Transverse colon (tissue), 4 donors: ENCODE data around the gene SMDT1.

Experiments used
- EP300 ChIP-seq: sonication (generic); formaldehyde crosslinking; IDR thresholded peaks from one replicate; pipeline ENCODE4 v1.6.1; 2017; ENCODE audit warnings: antibody characterized with exemption, low read depth
- POLR2A ChIP-seq: fragments of 450-650 bp; IDR thresholded peaks from one replicate; pipeline ENCODE4 v1.6.1; 2016; ENCODE audit warnings: antibody characterized with exemption, mild to moderate bottlenecking, moderate library complexity
- POLR2AphosphoS5 ChIP-seq, 3 donors: sonication (generic); formaldehyde crosslinking; IDR thresholded peaks; one replicate each; pipeline ENCODE4 v1.6.1; 2016; ENCODE audit warnings: antibody characterized with exemption in 3 of 3
- TF ChIP-seq, protein P1 (sequence below), 5 experiments: fragments of 200-600 bp in 3 of 5; fragments of 450-650 bp in 2 of 5; sonication (generic) in 3 of 5; IDR thresholded peaks; 1 replicate in 2 of 5; 2 replicates in 3 of 5; pipeline ENCODE4 v1.5.1; 2016 to 2017; ENCODE audit warnings: antibody characterized with exemption in 5 of 5, inconsistent platforms in 3 of 5, mild to moderate bottlenecking in 2 of 5, moderate library complexity in 1 of 5

DNA sequence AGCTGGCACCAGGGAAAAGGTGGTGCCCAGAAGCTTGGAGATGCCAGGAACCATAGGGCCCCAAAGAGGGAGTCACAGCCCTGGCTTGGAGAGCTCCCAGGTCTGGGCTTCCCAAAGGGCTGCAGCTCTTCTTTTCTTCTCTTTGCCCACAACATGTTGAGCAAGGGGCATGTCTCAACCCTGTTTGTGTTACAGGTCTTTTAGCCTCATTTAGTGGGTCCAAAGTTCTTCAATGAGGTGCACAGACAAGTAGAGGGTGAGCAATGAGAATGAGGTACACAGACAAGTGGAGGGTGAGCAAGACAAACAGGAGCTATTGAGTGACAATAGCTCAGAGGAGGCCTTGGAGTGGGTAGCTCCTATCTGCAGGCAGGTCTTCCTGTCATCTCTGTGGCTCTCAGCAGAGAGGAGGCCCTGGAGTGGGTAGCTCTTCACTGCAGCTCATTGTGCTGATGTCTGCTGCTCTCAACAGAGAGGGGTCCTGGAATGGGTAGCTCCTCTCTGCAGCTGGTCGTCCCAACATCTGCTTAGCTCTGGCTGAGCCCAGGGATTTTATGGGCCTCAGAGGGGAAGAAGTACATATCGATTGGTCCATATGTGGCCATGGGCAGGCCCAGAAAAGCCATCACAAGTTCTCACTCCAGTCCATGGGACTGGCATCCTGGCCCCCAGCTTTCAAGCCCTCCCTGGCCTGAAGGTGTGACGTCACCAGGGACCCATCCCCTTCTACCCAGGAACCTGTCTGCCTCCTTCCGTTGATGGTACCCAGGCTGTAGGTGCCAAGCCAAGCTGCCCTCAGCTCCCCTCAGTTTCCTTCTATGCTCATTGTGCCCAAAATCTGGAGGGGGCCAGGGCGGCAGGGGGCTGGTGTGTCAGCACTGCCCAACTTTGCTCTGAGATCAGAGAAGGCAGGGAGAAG is 46.0 kb upstream of the SMDT1 start:
- TF ChIP-seq POLR2A (no peak), EP300 (no peak), POLR2AphosphoS5 (IDR thresholded peaks at IDR 0.05) (no peak)
- TF ChIP-seq, protein P1, sequence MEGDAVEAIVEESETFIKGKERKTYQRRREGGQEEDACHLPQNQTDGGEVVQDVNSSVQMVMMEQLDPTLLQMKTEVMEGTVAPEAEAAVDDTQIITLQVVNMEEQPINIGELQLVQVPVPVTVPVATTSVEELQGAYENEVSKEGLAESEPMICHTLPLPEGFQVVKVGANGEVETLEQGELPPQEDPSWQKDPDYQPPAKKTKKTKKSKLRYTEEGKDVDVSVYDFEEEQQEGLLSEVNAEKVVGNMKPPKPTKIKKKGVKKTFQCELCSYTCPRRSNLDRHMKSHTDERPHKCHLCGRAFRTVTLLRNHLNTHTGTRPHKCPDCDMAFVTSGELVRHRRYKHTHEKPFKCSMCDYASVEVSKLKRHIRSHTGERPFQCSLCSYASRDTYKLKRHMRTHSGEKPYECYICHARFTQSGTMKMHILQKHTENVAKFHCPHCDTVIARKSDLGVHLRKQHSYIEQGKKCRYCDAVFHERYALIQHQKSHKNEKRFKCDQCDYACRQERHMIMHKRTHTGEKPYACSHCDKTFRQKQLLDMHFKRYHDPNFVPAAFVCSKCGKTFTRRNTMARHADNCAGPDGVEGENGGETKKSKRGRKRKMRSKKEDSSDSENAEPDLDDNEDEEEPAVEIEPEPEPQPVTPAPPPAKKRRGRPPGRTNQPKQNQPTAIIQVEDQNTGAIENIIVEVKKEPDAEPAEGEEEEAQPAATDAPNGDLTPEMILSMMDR (IDR thresholded peaks at IDR 0.05): no peak
